ENCODE data around the gene ANTXR2. TPM values are rescaled to one million over a fixed set of nuclear protein-coding genes. Genes with fewer than 3 reads are reported as not detected.
A peak's percentile ranks its signal among the peaks of the same experiment; 100 is the strongest.

ANTXR2 gene
- total RNA-seq, 6 donors from 2014 or later, result 26.0 to 61.0 (median 37.5) TPM

DNA sequence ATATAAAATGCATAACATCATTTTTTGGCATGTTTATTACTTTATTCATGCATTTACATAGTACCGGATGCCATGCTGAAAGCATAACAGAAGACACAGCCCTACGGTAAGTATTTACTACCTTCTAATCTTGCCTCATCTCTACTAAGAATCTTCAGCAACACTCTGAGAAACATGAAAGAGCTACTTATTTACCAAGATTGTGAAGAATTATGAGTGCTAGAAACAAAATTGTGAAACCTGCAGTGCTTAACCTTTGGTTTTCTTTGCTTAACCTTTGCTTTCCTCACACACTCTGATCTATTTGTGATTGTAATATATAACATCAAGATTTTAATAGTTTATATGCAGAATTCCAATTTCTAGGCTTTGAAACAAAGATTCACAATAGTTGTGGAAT lies 7.4 kb downstream of the ANTXR2 start:
- WGBS, 2 donors, result 69% methylated on average over 2 of the region's 2 CpGs
- Histone ChIP-seq H3K9me3 (no peaks in the 10 kb centered on the region), H3K4me1 (peaks cover 7 to 17% (median 13%) of the 10 kb centered on the region in 4 donors), H3K36me3 (peaks cover 0 to 31% (median 4%) of the 10 kb centered on the region in 4 donors), H3K4me3 (no peak overlapping the region), H3K27ac (no peak overlapping the region), H3K27me3 (no peaks in the 10 kb centered on the region)
- no peak for ATAC-seq (ENCODE audit: low FRiP score in 2 of 2)
- TF ChIP-seq POLR2A (IDR thresholded peaks at IDR 0.05), result no peak
- TF ChIP-seq CTCF (IDR thresholded peaks at IDR 0.05), result no peak
- TF ChIP-seq EP300 (IDR thresholded peaks at IDR 0.05), result no peak
- no peak for TF ChIP-seq POLR2AphosphoS5 (IDR thresholded peaks at IDR 0.05)
- no peak for DNase-seq

DNA sequence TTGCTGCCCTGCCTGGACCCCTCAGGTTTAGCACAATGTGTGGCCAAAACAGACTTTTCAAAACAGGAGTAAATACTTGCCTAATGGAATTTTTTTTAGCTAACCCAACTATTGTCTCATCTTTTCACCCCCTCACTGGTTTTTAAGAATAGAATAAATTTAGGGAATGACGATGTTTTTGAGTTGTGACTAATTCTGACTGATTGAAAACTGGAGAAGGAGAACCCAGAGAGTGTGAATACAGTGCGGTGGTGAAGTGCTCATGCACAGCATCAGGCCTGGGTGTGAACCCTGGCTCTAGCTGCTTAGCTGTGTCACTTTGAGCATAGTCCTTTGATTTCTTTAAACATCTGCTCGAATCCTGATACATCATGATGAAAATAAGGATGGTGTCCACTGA lies 10.5 kb downstream of the ANTXR2 start:
- 82 to 92% methylated on average over 3 of the region's 3 CpGs for WGBS, 2 donors

GRCh38 chr4:80060804-80061203 lies 12.2 kb downstream of the ANTXR2 start:
- TF ChIP-seq EP300 (IDR thresholded peaks at IDR 0.05), result no peak
- Histone ChIP-seq H3K27me3 (no peaks in the 10 kb centered on the region), H3K4me3 (no peak overlapping the region), H3K4me1 (peaks cover 4 to 7% (median 6%) of the 10 kb centered on the region in 4 donors), H3K36me3 (peaks cover 0 to 9% (median 0%) of the 10 kb centered on the region in 4 donors), H3K27ac (no peak overlapping the region), H3K9me3 (no peaks in the 10 kb centered on the region)
- DNase-seq, result no peak
- ATAC-seq (ENCODE audit: low FRiP score in 2 of 2), result no peak
- WGBS, 2 donors, result 96 to 100% methylated on average over 4 of the region's 4 CpGs

More for the DNA sequence above, 10.5 kb downstream of the ANTXR2 start:
- peaks cover 4 to 7% (median 6%) of the 10 kb centered on the region in 4 donors for H3K4me1 ChIP-seq
- H3K9me3 ChIP-seq, result no peaks in the 10 kb centered on the region
- no peak for DNase-seq
- TF ChIP-seq POLR2AphosphoS5 (IDR thresholded peaks at IDR 0.05) (no peak), EP300 (IDR thresholded peaks at IDR 0.05) (no peak), CTCF (IDR thresholded peaks at IDR 0.05) (no peak), POLR2A (IDR thresholded peaks at IDR 0.05) (no peak)
- H3K27me3 ChIP-seq, result no peaks in the 10 kb centered on the region
- no peak overlapping the region for H3K27ac ChIP-seq
- ATAC-seq (ENCODE audit: low FRiP score in 2 of 2), result no peak
- no peak overlapping the region for H3K4me3 ChIP-seq
- peaks cover 0 to 22% (median 2%) of the 10 kb centered on the region in 4 donors for H3K36me3 ChIP-seq

- peak overlapping the region in 1 of 4 donors; percentile 27 for H3K27ac ChIP-seq
- H3K9me3 ChIP-seq, result no peaks in the 10 kb centered on the region
- ATAC-seq (ENCODE audit: low FRiP score in 2 of 2), result peak; percentile 75 to 91
- no peak for TF ChIP-seq EP300 (IDR thresholded peaks at IDR 0.05)
- TF ChIP-seq CTCF (IDR thresholded peaks at IDR 0.05), result no peak
- TF ChIP-seq POLR2AphosphoS5 (IDR thresholded peaks at IDR 0.05), result no peak
- no peak for TF ChIP-seq POLR2A (IDR thresholded peaks at IDR 0.05)
- no peaks in the 10 kb centered on the region for H3K27me3 ChIP-seq
- DNase-seq, result no peak
- peaks cover 0 to 7% (median 4%) of the 10 kb centered on the region in 4 donors for H3K4me1 ChIP-seq
- peaks cover 0 to 19% (median 0%) of the 10 kb centered on the region in 4 donors for H3K36me3 ChIP-seq
- no peak overlapping the region for H3K4me3 ChIP-seq
- 28 to 39% methylated on average over 2 of the region's 2 CpGs for WGBS, 2 donors
These were observed 14.3 kb downstream of the ANTXR2 start for GRCh38 chr4:80058740-80059139.

GRCh38 chr4:80054375-80054774 lies 18.7 kb downstream of the ANTXR2 start:
- 74 to 90% methylated on average over 4 of the region's 4 CpGs for WGBS, 2 donors
- H3K4me3 ChIP-seq, result no peak overlapping the region
- H3K27me3 ChIP-seq, result no peaks in the 10 kb centered on the region
- DNase-seq, result no peak
- ATAC-seq (ENCODE audit: low FRiP score in 2 of 2), result no peak
- peaks cover 0 to 14% (median 5%) of the 10 kb centered on the region in 4 donors for H3K4me1 ChIP-seq
- no peaks in the 10 kb centered on the region for H3K9me3 ChIP-seq
- H3K27ac ChIP-seq, result no peak overlapping the region
- H3K36me3 ChIP-seq, result peaks cover 0 to 36% (median 2%) of the 10 kb centered on the region in 4 donors
- TF ChIP-seq POLR2AphosphoS5 (IDR thresholded peaks at IDR 0.05) (no peak), EP300 (IDR thresholded peaks at IDR 0.05) (no peak), CTCF (IDR thresholded peaks at IDR 0.05) (no peak), POLR2A (IDR thresholded peaks at IDR 0.05) (no peak)
